Neural progenitor cell (in vitro differentiated cells): ENCODE data around the gene PDGFB. TPM values are rescaled to one million over a fixed set of nuclear protein-coding genes. Genes with fewer than 3 reads are reported as not detected.

Source experiments
- DNase-seq: peaks from one replicate; pipeline ENCODE4 v3.0.0-alpha.2; 2016; ENCODE audit warnings: low spot score
- H2AFZ ChIP-seq: fragments of 200-600 bp; sonication (generic); replicated peaks from 2 replicates; pipeline ENCODE4 v1.6.1; 2016; ENCODE audit warnings: antibody characterized with exemption
- H3F3A ChIP-seq: fragments of 200-600 bp; sonication (generic); 2 replicates; pipeline ENCODE4 v1.6.1; 2016; ENCODE audit warnings: antibody characterized with exemption, low read depth
- H3K27ac ChIP-seq: fragments of 200-600 bp; sonication (generic); 2 replicates; pipeline ENCODE4 v1.5.1; 2016; ENCODE audit warnings: mild to moderate bottlenecking
- H3K27me3 ChIP-seq: fragments of 200-600 bp; sonication (generic); 2 replicates; pipeline ENCODE4 v1.6.1; 2016; ENCODE audit warnings: mild to moderate bottlenecking, moderate library complexity
- H3K36me3 ChIP-seq: fragments of 200-600 bp; sonication (generic); 2 replicates; pipeline ENCODE4 v1.5.1; 2016
- H3K4me1 ChIP-seq: fragments of 200-600 bp; sonication (generic); 2 replicates; pipeline ENCODE4 v1.6.1; 2016; ENCODE audit warnings: mixed run types
- H3K4me2 ChIP-seq: fragments of 200-600 bp; sonication (generic); 2 replicates; pipeline ENCODE4 v1.6.1; 2016
- H3K4me3 ChIP-seq: fragments of 200-600 bp; sonication (generic); 2 replicates; pipeline ENCODE4 v1.5.1; 2016
- H3K79me2 ChIP-seq: fragments of 200-600 bp; sonication (generic); 2 replicates; pipeline ENCODE4 v1.6.1; 2016; ENCODE audit warnings: low read depth
- H3K9ac ChIP-seq: fragments of 200-600 bp; sonication (generic); 2 replicates; pipeline ENCODE4 v1.6.1; 2016
- H3K9me3 ChIP-seq: fragments of 200-600 bp; sonication (generic); 2 replicates; pipeline ENCODE4 v1.5.1; 2016; ENCODE audit warnings: low read depth
- H4K20me1 ChIP-seq: fragments of 200-600 bp; sonication (generic); 2 replicates; pipeline ENCODE4 v1.6.1; 2016; ENCODE audit warnings: low read depth
- H3K27ac Mint-ChIP-seq: 3 replicates; pipeline ENCODE4 v1.8.0; 2021; ENCODE audit warnings: mixed read lengths
- H3K27me3 Mint-ChIP-seq: 2 replicates; pipeline ENCODE4 v1.8.0; 2022; ENCODE audit warnings: low read depth, mild to moderate bottlenecking, inconsistent platforms, moderate library complexity, mixed read lengths; ENCODE audit not compliant: insufficient read depth
- H3K36me3 Mint-ChIP-seq: 3 replicates; pipeline ENCODE4 v1.8.0; 2021; ENCODE audit warnings: mixed read lengths
- H3K4me1 Mint-ChIP-seq: 3 replicates; pipeline ENCODE4 v1.8.0; 2021; ENCODE audit warnings: mixed read lengths
- H3K4me3 Mint-ChIP-seq: 3 replicates; pipeline ENCODE4 v1.8.0; 2021; ENCODE audit warnings: mild to moderate bottlenecking, moderate library complexity, mixed read lengths
- H3K9me3 Mint-ChIP-seq: 3 replicates; pipeline ENCODE4 v1.8.0; 2020; ENCODE audit warnings: mixed read lengths
- EZH2 ChIP-seq: fragments of 200-600 bp; sonication (generic); IDR thresholded peaks from 2 replicates; pipeline ENCODE4 v1.6.1; 2017; ENCODE audit warnings: antibody characterized with exemption, mild to moderate bottlenecking, moderate library complexity
- EZH2phosphoT487 ChIP-seq: fragments of 200-600 bp; sonication (generic); IDR thresholded peaks from 2 replicates; pipeline ENCODE4 v1.6.1; 2017; ENCODE audit warnings: antibody characterized with exemption
- total RNA-seq: library from RNA; depleted of rRNA; stranded (reverse); fragments of >200 nt; gene quantifications from 2 replicates; pipeline ENCODE4 v1.2.3, GENCODE V29; 2015; ENCODE audit warnings: low replicate concordance
- TF ChIP-seq, protein P1 (sequence below): fragments of 200-600 bp; sonication (generic); IDR thresholded peaks from 2 replicates; pipeline ENCODE4 v1.5.1; 2017; ENCODE audit warnings: antibody characterized with exemption, mild to moderate bottlenecking

Gene PDGFB
- total RNA-seq, 1 donor from 2014 or later: 0.15 TPM

DNA sequence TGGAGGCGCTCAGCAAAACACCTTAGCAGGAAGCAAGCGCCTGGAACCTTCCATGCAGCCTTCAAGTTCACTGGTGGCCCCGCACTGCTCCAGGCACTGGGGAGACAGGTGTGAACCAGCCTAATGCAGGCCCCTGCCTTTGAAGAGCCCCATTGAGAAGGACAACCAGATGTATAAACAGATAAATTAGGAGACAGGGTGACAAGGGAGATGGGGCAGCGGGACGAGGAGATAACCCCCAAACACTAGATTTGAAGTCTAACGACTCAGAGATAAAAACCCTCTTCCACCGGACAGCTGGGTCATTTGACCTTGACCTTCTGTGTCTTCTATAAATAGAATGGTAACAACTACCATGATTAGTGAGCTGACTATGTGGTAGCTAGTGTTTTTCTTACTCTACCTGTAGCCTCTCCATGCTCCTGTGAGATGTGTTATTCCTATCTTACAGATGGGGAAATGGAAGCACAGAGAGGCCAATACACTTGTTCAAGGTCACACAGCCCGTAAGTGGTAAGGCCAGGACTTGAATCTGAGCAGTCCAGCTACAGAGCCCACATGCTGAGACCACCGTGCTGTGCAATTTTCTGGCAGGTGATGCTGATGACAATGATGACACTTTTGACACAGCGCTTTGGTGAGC, 2.0 kb upstream of the PDGFB start:
- Histone ChIP-seq H3K4me1 (peaks cover 25% of the 10 kb centered on the region), H3K79me2 (no peaks in the 10 kb centered on the region), H4K20me1 (peaks cover 4% of the 10 kb centered on the region), H3K36me3 (no peaks in the 10 kb centered on the region), H2AFZ (no peak overlapping the region), H3F3A (peaks cover 10% of the 10 kb centered on the region), H3K27me3 (peaks cover 75% of the 10 kb centered on the region), H3K27ac (no peak overlapping the region), H3K4me2 (no peak overlapping the region), H3K9ac (no peak overlapping the region), H3K4me3 (no peak overlapping the region), H3K9me3 (no peaks in the 10 kb centered on the region)
- no peak overlapping the region for H3K27ac Mint-ChIP-seq
- no peaks in the 10 kb centered on the region for H3K9me3 Mint-ChIP-seq
- peak overlapping the region; percentile 71 for H3K4me3 Mint-ChIP-seq
- peaks cover 50% of the 10 kb centered on the region for H3K27me3 Mint-ChIP-seq
- TF ChIP-seq EZH2 (no peak), EZH2phosphoT487 (no peak)
- TF ChIP-seq, protein P1, sequence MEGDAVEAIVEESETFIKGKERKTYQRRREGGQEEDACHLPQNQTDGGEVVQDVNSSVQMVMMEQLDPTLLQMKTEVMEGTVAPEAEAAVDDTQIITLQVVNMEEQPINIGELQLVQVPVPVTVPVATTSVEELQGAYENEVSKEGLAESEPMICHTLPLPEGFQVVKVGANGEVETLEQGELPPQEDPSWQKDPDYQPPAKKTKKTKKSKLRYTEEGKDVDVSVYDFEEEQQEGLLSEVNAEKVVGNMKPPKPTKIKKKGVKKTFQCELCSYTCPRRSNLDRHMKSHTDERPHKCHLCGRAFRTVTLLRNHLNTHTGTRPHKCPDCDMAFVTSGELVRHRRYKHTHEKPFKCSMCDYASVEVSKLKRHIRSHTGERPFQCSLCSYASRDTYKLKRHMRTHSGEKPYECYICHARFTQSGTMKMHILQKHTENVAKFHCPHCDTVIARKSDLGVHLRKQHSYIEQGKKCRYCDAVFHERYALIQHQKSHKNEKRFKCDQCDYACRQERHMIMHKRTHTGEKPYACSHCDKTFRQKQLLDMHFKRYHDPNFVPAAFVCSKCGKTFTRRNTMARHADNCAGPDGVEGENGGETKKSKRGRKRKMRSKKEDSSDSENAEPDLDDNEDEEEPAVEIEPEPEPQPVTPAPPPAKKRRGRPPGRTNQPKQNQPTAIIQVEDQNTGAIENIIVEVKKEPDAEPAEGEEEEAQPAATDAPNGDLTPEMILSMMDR: no peak
- peaks cover 17% of the 10 kb centered on the region for H3K4me1 Mint-ChIP-seq
- DNase-seq: no peak
- no peaks in the 10 kb centered on the region for H3K36me3 Mint-ChIP-seq

DNA sequence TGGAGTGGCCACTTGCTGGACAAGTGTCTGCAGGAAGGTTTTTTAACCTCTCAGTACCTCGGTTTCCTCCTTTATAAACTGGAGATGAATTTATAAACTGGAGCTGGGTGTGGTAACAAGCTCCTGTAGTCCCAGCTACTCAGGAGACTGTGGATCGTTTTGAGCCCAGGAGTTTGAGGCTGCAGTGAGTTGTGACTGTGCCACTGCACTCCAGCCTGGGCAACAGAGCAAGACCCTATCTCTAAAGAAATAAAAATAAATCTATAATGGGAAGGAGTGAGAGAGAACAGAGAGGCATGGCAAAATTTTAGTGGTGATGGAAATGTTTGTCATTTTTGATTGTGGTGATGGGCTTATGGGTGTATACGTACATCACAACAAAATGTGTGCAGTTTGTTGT, 1.4 kb upstream of the PDGFB start:
- Histone ChIP-seq H3K27me3 (peaks cover 81% of the 10 kb centered on the region), H2AFZ (no peak overlapping the region), H3K9me3 (no peaks in the 10 kb centered on the region), H3F3A (peaks cover 16% of the 10 kb centered on the region), H3K27ac (no peak overlapping the region), H3K9ac (no peak overlapping the region), H3K36me3 (no peaks in the 10 kb centered on the region), H3K79me2 (no peaks in the 10 kb centered on the region), H4K20me1 (peaks cover 4% of the 10 kb centered on the region), H3K4me1 (peaks cover 31% of the 10 kb centered on the region), H3K4me2 (no peak overlapping the region), H3K4me3 (no peak overlapping the region)
- TF ChIP-seq EZH2phosphoT487 (no peak), EZH2 (no peak)
- Mint-ChIP-seq H3K27me3 (peaks cover 53% of the 10 kb centered on the region), H3K9me3 (no peaks in the 10 kb centered on the region), H3K36me3 (no peaks in the 10 kb centered on the region), H3K4me3 (peak overlapping the region; percentile 71), H3K27ac (no peak overlapping the region), H3K4me1 (peaks cover 23% of the 10 kb centered on the region)
- DNase-seq: no peak

DNA sequence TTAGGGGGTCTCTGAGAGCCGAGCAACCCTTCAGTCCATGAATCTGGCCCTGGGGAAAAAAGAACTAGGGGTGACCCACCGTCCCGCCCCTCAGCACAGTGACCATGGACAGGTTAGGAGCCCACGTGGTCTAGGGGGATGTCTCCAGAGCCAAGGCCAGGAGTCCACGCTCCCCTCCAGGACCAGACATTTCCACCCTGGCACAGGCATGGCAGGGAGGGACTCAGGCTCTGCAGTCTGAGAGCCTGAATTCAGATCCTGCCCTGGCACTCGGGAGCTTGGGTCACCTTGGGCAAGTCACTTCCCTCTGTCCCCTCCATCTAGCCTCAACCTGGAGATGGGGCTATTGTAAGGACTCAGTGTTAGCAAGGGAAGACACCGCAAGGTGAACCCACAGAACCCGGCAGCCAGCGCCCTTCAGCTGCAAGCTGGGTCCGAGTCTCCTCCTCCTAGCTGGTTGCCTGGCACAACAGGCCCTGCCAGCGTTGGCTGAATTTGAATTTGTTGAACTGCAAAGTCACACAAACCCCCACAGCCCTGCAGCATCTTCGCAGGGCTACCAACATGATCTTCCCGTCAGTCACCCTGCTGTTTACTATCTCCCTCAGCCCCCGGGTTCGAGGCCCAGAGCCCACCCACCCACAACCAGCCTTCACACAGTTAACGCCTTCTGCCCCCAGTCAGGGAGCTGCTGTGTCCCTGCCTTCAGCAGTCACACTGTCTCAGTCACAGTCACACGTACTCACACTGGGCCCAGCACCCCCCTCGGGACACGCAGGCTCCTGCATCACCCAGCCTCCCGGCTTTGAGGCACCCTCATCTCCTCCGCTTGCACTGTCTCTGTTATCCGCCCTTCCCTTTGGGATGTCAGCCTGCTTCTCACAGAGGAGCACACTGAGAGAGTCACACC, 603 bp upstream of the PDGFB start:
- H3K36me3 ChIP-seq: no peaks in the 10 kb centered on the region
- TF ChIP-seq EZH2phosphoT487 (no peak), EZH2 (no peak)
- TF ChIP-seq, protein P1: no peak
- no peak for DNase-seq
- no peaks in the 10 kb centered on the region for H3K9me3 ChIP-seq
- H3F3A ChIP-seq: peaks cover 19% of the 10 kb centered on the region
- peaks cover 86% of the 10 kb centered on the region for H3K27me3 ChIP-seq
- H3K27ac ChIP-seq: no peak overlapping the region
- peaks cover 30% of the 10 kb centered on the region for H3K4me1 ChIP-seq
- peaks cover 4% of the 10 kb centered on the region for H4K20me1 ChIP-seq
- no peaks in the 10 kb centered on the region for H3K36me3 Mint-ChIP-seq
- H3K27ac Mint-ChIP-seq: no peak overlapping the region
- H3K4me2 ChIP-seq: peak overlapping the region; percentile 98
- peak overlapping the region; percentile 39 for H3K4me3 Mint-ChIP-seq
- H3K4me1 Mint-ChIP-seq: peaks cover 30% of the 10 kb centered on the region
- H3K9me3 Mint-ChIP-seq: no peaks in the 10 kb centered on the region
- H2AFZ ChIP-seq: no peak overlapping the region
- no peaks in the 10 kb centered on the region for H3K79me2 ChIP-seq
- no peak overlapping the region for H3K9ac ChIP-seq
- H3K27me3 Mint-ChIP-seq: peaks cover 62% of the 10 kb centered on the region
- peak overlapping the region; percentile 61 for H3K4me3 ChIP-seq
